ENCODE data around the gene TOR4A.
"Not testable (repeated sequence)": the region's sequence is repeated elsewhere in the genome, so short reads cannot be mapped to it uniquely, and the experiment has no call there.

TOR4A gene

GRCh38 chr9:137237759-137238726, 39.5 kb upstream of the TOR4A start:
- Mint-ChIP-seq H3K27ac (no peak overlapping the region), H3K4me3 (peak overlapping the region; percentile 24)

DNA sequence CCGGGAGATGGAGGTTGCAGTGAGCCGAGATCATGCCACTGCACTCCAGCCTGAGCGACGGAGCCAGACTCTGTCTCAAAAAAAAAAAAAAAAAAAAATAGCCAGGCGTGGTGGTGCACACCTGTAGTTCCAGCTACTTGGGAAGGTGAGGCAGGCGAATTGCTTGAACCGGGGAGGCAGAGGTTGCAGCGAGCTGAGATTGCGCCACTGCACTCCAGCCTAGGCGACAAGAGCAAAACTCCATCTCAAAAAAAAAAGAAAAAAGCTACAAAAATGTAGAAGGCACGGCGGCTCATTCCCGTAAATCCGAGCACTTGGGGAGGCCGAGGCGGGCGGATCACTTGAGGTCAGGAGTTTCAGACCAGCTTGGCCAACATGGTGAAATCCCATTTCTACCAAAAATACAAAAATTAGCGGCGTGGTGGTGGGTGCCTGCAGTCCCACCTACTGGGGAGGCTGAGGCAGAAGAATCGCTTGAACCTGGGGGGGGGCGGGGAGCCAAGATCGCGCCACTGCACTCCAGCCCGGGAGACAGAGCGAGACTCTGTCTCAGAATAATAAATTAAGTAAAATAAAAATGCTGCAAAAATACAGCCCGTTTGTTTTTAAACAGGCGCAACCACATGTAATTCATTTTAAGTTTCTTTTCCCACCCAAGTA, 37.9 kb upstream of the TOR4A start:
- peaks cover 15% of the 10 kb centered on the region for H3K36me3 Mint-ChIP-seq (ENCODE audit: low read depth)
- H3K27me3 Mint-ChIP-seq (ENCODE audit: low read depth, poor library complexity); DNase-seq; H3K9me3 Mint-ChIP-seq: not testable (repeated sequence)
- H3K27ac Mint-ChIP-seq, result peak overlapping the region; percentile 93
- H3K4me1 Mint-ChIP-seq, result peaks cover 58% of the 10 kb centered on the region
- peak overlapping the region; percentile 81 for H3K4me3 Mint-ChIP-seq

More at GRCh38 chr9:137237759-137238726, 39.5 kb upstream of the TOR4A start:
- Mint-ChIP-seq H3K9me3 (no peaks in the 10 kb centered on the region), H3K36me3 (ENCODE audit: low read depth) (peaks cover 10% of the 10 kb centered on the region), H3K27me3 (ENCODE audit: low read depth, poor library complexity) (no peaks in the 10 kb centered on the region), H3K4me1 (peaks cover 43% of the 10 kb centered on the region)
- TF ChIP-seq CTCF (IDR thresholded peaks at IDR 0.05), result no peak
- no peak for DNase-seq

DNA sequence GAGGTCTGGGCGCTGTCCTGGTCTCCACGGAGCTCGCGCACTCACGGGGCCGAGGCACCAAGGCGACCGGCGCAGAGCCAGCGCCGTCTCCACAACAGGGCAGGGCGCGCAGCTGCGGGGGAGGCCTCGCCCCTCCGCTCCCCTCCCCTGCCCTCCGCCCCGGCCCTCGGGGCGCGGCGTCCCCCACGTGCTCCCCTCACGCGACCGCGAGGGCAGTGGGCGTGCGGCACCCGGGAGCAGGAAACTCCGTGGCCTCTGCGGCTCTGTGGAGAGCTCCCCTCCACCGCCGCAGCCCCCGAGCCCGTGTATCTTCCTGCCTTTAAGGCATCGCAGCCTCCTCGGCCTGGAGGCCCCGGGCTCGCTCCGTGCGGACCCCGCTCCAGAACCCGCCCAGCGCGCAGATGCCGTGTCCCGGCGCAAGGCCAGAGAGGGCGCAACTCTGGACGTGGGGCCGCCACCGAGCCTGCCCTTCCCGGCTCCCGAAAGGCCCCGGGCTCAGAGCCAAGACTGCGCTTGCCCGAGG, 37.1 kb upstream of the TOR4A start:
- H3K9me3 Mint-ChIP-seq, result no peaks in the 10 kb centered on the region
- peaks cover 53% of the 10 kb centered on the region for H3K4me1 Mint-ChIP-seq
- peak; percentile 65 for DNase-seq
- H3K27me3 Mint-ChIP-seq (ENCODE audit: low read depth, poor library complexity), result no peaks in the 10 kb centered on the region
- H3K36me3 Mint-ChIP-seq (ENCODE audit: low read depth), result peaks cover 15% of the 10 kb centered on the region
- TF ChIP-seq CTCF (IDR thresholded peaks at IDR 0.05), result no peak
- H3K4me3 Mint-ChIP-seq, result peak overlapping the region; percentile 81
- H3K27ac Mint-ChIP-seq, result no peak overlapping the region

- peaks cover 53% of the 10 kb centered on the region for H3K4me1 Mint-ChIP-seq
- peak within 1 kb of the TSS; percentile 89 for H3K4me3 Mint-ChIP-seq
- DNase-seq, result peak; percentile 97
- peak within 1 kb of the TSS; percentile 93 for H3K27ac Mint-ChIP-seq
- no peaks in the 10 kb centered on the region for H3K9me3 Mint-ChIP-seq
- H3K36me3 Mint-ChIP-seq (ENCODE audit: low read depth), result peaks cover 15% of the 10 kb centered on the region
- no peak for TF ChIP-seq CTCF (IDR thresholded peaks at IDR 0.05)
- H3K27me3 Mint-ChIP-seq (ENCODE audit: low read depth, poor library complexity), result peaks cover 3% of the 10 kb centered on the region
Observed at GRCh38 chr9:137240841-137241489, 36.6 kb upstream of the TOR4A start, which contains the start of gene TUBB4B. TUBB4B (plus strand) TSS chr9:137241287; CDS start chr9:137241361, 74 bp downstream.

GRCh38 chr9:137241490-137242268, 35.8 kb upstream of the TOR4A start:
- H3K36me3 Mint-ChIP-seq (ENCODE audit: low read depth), result peaks cover 15% of the 10 kb centered on the region
- TF ChIP-seq CTCF (IDR thresholded peaks at IDR 0.05), result no peak
- peak overlapping the region; percentile 89 for H3K4me3 Mint-ChIP-seq
- DNase-seq, result no peak
- peaks cover 56% of the 10 kb centered on the region for H3K4me1 Mint-ChIP-seq
- H3K27ac Mint-ChIP-seq, result no peak overlapping the region
- no peaks in the 10 kb centered on the region for H3K9me3 Mint-ChIP-seq
- peaks cover 3% of the 10 kb centered on the region for H3K27me3 Mint-ChIP-seq (ENCODE audit: low read depth, poor library complexity)

All from nephron progenitor cell (in vitro differentiated cells).